Omental fat pad (tissue), 4 donors: ENCODE measurements around the gene IL21R. TPM values are rescaled to one million over a fixed set of nuclear protein-coding genes. Genes with fewer than 3 reads are reported as not detected.

ENCODE experiments used
- ATAC-seq: fragments of 150-250 bp; one replicate; pipeline ENCODE4 v1.9.1; 2016; ENCODE audit warnings: mild to moderate bottlenecking, moderate library complexity; ENCODE audit not compliant: low FRiP score
- DNase-seq: peaks from one replicate; pipeline ENCODE4 v3.0.0-alpha.2; 2019; ENCODE audit warnings: low spot score
- total RNA-seq, 4 donors: library from RNA; depleted of rRNA; stranded (reverse); fragments of >200 nt; gene quantifications; one replicate each; pipeline ENCODE4 v1.1.0, GENCODE V29; 2016
- TF ChIP-seq, protein P1 (sequence below), 3 donors: fragments of 450-650 bp; IDR thresholded peaks; one replicate each; pipeline ENCODE4 v1.5.1; 2016 to 2017; ENCODE audit warnings: antibody characterized with exemption in 3 of 3, mild to moderate bottlenecking in 3 of 3, moderate library complexity in 2 of 3

Gene IL21R
- total RNA-seq, 4 donors from 2014 or later = 0.19 to 1.3 (median 0.25) TPM; not detected in 1

DNA sequence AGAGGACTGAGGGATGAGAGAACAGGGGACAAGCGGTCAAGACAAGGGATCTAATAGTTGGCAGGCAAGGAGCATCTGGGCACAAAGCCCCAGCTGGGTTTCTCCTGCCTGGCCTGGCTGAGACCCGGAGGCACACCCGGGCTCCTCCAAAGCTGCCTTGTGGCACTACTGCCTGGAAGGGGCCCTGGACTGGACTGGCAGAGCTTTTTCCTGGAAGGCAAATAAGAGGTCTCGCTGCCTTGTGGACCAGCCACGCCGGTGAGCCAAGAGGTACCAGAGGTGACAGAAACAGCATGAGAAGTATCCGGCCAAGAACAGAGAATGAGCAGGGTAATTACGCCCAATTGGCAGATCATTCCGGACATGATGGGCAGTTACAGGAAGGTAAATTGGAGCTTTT, 83.2 kb downstream of the IL21R start:
- no peak for DNase-seq
- no peak for ATAC-seq
- TF ChIP-seq, protein P1, sequence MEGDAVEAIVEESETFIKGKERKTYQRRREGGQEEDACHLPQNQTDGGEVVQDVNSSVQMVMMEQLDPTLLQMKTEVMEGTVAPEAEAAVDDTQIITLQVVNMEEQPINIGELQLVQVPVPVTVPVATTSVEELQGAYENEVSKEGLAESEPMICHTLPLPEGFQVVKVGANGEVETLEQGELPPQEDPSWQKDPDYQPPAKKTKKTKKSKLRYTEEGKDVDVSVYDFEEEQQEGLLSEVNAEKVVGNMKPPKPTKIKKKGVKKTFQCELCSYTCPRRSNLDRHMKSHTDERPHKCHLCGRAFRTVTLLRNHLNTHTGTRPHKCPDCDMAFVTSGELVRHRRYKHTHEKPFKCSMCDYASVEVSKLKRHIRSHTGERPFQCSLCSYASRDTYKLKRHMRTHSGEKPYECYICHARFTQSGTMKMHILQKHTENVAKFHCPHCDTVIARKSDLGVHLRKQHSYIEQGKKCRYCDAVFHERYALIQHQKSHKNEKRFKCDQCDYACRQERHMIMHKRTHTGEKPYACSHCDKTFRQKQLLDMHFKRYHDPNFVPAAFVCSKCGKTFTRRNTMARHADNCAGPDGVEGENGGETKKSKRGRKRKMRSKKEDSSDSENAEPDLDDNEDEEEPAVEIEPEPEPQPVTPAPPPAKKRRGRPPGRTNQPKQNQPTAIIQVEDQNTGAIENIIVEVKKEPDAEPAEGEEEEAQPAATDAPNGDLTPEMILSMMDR (IDR thresholded peaks at IDR 0.05) = no peak

DNA sequence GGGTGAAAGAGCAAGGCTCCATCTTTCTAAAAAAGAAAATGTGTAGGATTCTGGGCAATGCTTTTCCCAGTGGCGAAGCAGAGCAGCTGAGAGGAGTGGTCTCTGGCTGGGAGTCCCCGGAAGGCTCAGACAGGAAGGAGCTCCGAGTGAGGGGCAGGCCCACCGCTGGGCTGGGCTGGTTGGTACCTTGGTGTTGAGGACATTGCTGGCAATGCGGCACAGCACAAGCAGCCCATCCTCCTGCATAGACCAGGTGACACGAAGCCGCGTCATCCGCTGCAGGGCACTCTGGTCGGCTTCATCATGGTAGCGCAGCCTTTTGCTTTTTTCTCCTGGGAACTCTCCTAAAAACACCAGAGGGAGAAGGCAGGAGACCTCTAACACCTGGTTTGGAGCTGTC, 83.8 kb downstream of the IL21R start:
- TF ChIP-seq, protein P1 (IDR thresholded peaks at IDR 0.05) = no peak
- ATAC-seq (no peak), DNase-seq (no peak)

DNA sequence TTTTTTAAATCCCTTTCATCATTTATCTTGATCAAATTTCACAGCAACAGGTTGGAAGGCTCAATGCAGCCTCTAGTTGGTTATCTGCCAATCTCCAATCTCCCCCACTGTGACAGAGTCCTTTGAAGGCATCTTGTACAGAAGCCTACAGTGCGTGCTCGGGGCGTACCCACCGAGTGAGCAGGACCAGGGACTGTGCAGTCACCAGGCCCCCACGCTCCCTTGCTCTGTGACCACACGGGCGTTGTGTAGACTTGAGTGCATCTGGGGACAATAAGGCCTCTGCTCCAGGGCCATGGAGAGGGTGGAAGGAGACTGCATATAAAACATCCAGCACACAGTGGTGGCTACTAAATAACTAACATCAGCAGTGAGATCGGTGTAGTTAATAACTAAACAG, 84.4 kb downstream of the IL21R start:
- no peak for DNase-seq
- no peak for ATAC-seq
- TF ChIP-seq, protein P1 (IDR thresholded peaks at IDR 0.05) = no peak

DNA sequence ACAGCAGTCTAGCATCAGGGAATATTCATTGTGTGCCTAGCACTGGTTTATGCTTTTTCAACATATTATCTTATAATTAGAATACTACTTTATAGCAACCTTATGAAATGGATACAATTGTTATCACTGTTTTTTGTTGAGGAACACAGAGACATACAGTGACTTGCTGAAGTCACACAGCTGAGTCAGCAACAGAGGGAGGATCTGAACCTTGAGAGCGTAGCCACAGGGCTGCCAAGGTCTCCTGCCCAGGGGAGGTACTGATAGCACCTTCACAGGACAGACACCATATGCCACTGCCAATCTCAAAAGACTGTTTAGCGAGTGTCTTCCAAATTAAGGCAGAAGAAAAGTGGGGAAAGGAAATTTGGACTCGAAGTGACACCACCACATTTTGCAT, 84.8 kb downstream of the IL21R start:
- DNase-seq (no peak), ATAC-seq (no peak)
- TF ChIP-seq, protein P1 (IDR thresholded peaks at IDR 0.05) = no peak

DNA sequence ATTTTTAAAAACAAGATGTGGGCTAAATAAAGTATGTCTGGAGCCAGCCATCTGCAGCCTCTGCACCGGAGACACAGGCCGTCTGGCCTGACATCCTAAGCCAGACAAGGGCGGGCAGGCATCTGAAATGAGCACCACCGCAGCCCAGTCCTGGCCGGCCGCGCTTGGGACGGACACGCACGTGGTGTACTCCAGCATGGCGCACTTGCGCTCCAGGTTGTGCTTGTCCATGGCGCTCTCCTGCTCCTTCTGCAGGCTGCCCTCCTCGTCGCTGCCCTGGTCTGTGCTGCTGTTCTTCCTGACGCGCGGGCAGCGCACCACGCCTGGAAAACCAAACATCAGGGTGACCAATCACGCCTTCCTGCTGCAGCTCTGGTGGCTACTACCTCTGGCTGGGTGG, 87.4 kb downstream of the IL21R start:
- no peak for ATAC-seq
- TF ChIP-seq, protein P1 (IDR thresholded peaks at IDR 0.05) = no peak
- no peak for DNase-seq

DNA sequence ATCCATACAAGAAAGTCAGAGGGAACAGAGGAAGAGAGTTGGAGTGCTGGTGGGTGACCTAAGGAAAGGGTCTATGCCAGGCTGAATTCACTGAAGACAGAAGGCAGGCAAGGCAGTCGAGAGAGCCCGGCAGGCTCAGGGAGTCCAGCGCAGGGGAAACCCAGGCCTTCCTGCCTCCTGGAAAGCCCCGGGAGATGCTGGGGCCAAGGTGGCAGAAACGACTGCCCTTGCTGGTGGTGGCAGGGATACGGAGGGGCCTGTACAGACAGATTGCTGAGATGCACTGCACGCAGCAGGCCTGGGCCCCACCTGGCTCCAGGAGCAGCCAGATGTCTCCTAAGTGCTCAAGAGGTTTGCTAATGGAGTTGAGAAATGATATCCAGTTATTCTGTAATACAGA, 87.9 kb downstream of the IL21R start:
- DNase-seq (no peak), ATAC-seq (no peak)

DNA sequence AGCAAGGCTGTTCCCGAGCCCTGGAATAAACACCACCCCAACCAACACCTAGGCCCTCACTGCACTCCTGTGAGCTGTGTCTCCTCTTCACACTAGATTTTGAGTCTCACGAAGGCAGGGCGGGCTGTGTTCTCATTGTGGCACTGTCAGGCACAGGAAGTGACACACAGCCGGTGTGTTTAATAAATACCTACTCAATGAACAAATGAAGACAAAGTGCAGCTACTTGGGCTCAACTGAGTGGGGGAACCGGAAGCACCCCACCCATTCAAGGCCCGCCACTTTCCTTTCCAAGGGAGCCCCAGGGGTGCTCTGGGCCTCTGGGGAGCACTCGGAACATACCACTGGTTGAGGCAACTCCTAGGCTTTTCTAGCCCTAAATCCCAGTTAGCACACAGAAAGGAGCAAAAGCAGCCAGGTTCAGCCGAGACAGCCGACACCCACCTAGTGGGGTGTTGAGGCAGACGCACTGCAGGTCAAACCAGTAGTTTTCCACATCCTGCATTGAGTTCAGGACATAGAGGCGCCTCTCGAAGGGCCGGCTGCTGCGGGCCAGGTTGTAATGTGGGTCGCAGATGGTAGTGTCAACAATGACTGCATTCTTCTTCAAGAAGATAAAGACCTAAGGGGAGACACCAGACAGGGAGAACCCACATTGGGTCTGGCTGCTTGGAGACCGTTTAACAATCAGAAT, 90.1 kb downstream of the IL21R start:
- TF ChIP-seq, protein P1 (IDR thresholded peaks at IDR 0.05) = no peak
- no peak for ATAC-seq
- no peak for DNase-seq

More for the DNA sequence above, 87.9 kb downstream of the IL21R start:
- TF ChIP-seq, protein P1 (IDR thresholded peaks at IDR 0.05) = no peak
